A673 (cell line): ENCODE results near the gene LIPK. TPM values are rescaled to one million over a fixed set of nuclear protein-coding genes. Genes with fewer than 3 reads are reported as not detected.
A peak's percentile ranks its signal among the peaks of the same experiment; 100 is the strongest.

Source experiments
- BruUV-seq: library from RNA; stranded (reverse); fragments of 400-500 nt; replicated peaks from 2 replicates; lab custom pipeline; 2021; lab: Mats Ljungman, UMichigan
- CTCF ChIA-PET: fragments of 300-600 bp; sonication (Branson Sonifier 250); formaldehyde crosslinking; loops from one replicate; lab custom pipeline; 2022; ENCODE audit warnings: antibody characterized with exemption; lab: Charles Lee
- POLR2A ChIA-PET: fragments of 300-600 bp; sonication (Branson Sonifier 250); formaldehyde crosslinking; loops from one replicate; lab custom pipeline; 2022; ENCODE audit warnings: antibody characterized with exemption; ENCODE audit not compliant: low non-redundant PET; lab: Charles Lee
- DNase-seq: peaks from one replicate; pipeline ENCODE4 v3.0.0-alpha.2; 2015; ENCODE audit warnings: low spot score
- H3K27ac ChIP-seq: fragments of 200-600 bp; sonication (generic); 2 replicates; pipeline ENCODE4 v1.5.1; 2016; ENCODE audit warnings: mixed run types, low read depth, mild to moderate bottlenecking, mixed read lengths, antibody characterized with exemption, low read length; ENCODE audit not compliant: poor library complexity, severe bottlenecking
- H3K27me3 ChIP-seq: fragments of 200-600 bp; sonication (generic); replicated peaks from 2 replicates; pipeline ENCODE4 v1.6.1; 2017; ENCODE audit warnings: mixed run types, low read depth, mild to moderate bottlenecking, mixed read lengths, antibody characterized with exemption, low read length; ENCODE audit not compliant: insufficient read depth, poor library complexity
- H3K36me3 ChIP-seq: fragments of 200-600 bp; sonication (generic); 2 replicates; pipeline ENCODE4 v1.6.1; 2016; ENCODE audit warnings: mixed run types, mild to moderate bottlenecking, mixed read lengths, antibody characterized with exemption, low read length; ENCODE audit not compliant: insufficient read depth, poor library complexity, severe bottlenecking
- H3K4me1 ChIP-seq: fragments of 200-600 bp; sonication (generic); 2 replicates; pipeline ENCODE4 v1.6.1; 2017; ENCODE audit warnings: mixed run types, mild to moderate bottlenecking, mixed read lengths, antibody characterized with exemption, low read length; ENCODE audit not compliant: insufficient read depth, poor library complexity, severe bottlenecking
- H3K4me3 ChIP-seq: fragments of 200-600 bp; sonication (generic); 2 replicates; pipeline ENCODE4 v1.5.1; 2016; ENCODE audit warnings: low read depth, mixed run types, mild to moderate bottlenecking, mixed read lengths, low read length; ENCODE audit not compliant: poor library complexity, severe bottlenecking
- H3K9me3 ChIP-seq: fragments of 200-600 bp; sonication (generic); 2 replicates; pipeline ENCODE4 v1.6.1; 2016; ENCODE audit warnings: mixed run types, low read depth, mild to moderate bottlenecking, mixed read lengths, antibody characterized with exemption, low read length; ENCODE audit not compliant: poor library complexity, severe bottlenecking
- EZH2 ChIP-seq: fragments of 200-600 bp; sonication (generic); IDR thresholded peaks from 2 replicates; pipeline ENCODE4 v1.6.1; 2017; ENCODE audit warnings: borderline replicate concordance, low read depth, mild to moderate bottlenecking, mixed read lengths, antibody characterized with exemption, low read length; ENCODE audit not compliant: poor library complexity, severe bottlenecking
- intact Hi-C: fragments of 100-400 bp; cut with micrococcal nuclease; formaldehyde crosslinking; loops from one replicate; pipeline ENCODE4 v1.10.0; 2022; ENCODE audit not compliant: unreplicated experiment
- total RNA-seq: library from RNA; stranded (reverse); gene quantifications from 2 replicates; pipeline ENCODE4 v1.2.3, GENCODE V29; 2021
- TF ChIP-seq, protein P1 (sequence below): fragments of 300-800, 200-600 bp; sonication (generic); conservative IDR thresholded peaks from 2 replicates; pipeline ENCODE4 v1.5.1; 2017; ENCODE audit warnings: low read depth, mild to moderate bottlenecking, antibody characterized with exemption, low read length, moderate library complexity, mixed read lengths

LIPK gene
- total RNA-seq, 1 experiment from 2014 or later = not detected

- ChIA-PET POLR2A (no interaction called here), CTCF (no interaction called here)
Observed at GRCh38 chr10:88744002-88744401, 38.0 kb downstream of the LIPK start.

GRCh38 chr10:88745633-88746032, 39.6 kb downstream of the LIPK start:
- H3K27ac ChIP-seq = no peak overlapping the region
- H3K9me3 ChIP-seq = no peaks in the 10 kb centered on the region
- no TSS peak for BruUV-seq
- H3K36me3 ChIP-seq = no peaks in the 10 kb centered on the region
- CTCF ChIA-PET = no interaction called here
- intact Hi-C loops = no loop called here
- no peak for DNase-seq
- TF ChIP-seq, protein P1, sequence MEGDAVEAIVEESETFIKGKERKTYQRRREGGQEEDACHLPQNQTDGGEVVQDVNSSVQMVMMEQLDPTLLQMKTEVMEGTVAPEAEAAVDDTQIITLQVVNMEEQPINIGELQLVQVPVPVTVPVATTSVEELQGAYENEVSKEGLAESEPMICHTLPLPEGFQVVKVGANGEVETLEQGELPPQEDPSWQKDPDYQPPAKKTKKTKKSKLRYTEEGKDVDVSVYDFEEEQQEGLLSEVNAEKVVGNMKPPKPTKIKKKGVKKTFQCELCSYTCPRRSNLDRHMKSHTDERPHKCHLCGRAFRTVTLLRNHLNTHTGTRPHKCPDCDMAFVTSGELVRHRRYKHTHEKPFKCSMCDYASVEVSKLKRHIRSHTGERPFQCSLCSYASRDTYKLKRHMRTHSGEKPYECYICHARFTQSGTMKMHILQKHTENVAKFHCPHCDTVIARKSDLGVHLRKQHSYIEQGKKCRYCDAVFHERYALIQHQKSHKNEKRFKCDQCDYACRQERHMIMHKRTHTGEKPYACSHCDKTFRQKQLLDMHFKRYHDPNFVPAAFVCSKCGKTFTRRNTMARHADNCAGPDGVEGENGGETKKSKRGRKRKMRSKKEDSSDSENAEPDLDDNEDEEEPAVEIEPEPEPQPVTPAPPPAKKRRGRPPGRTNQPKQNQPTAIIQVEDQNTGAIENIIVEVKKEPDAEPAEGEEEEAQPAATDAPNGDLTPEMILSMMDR = no peak
- no peak for TF ChIP-seq EZH2
- no peak overlapping the region for H3K4me3 ChIP-seq
- no peaks in the 10 kb centered on the region for H3K4me1 ChIP-seq
- POLR2A ChIA-PET = no interaction called here
- no peaks in the 10 kb centered on the region for H3K27me3 ChIP-seq

More at GRCh38 chr10:88744002-88744401, 38.0 kb downstream of the LIPK start:
- H3K27me3 ChIP-seq = no peaks in the 10 kb centered on the region
- TF ChIP-seq, protein P1 = no peak
- no peak for DNase-seq
- no TSS peak for BruUV-seq
- no peaks in the 10 kb centered on the region for H3K4me1 ChIP-seq
- H3K4me3 ChIP-seq = no peak overlapping the region
- intact Hi-C loops = no loop called here
- no peaks in the 10 kb centered on the region for H3K9me3 ChIP-seq
- H3K27ac ChIP-seq = no peak overlapping the region
- H3K36me3 ChIP-seq = no peaks in the 10 kb centered on the region

DNA sequence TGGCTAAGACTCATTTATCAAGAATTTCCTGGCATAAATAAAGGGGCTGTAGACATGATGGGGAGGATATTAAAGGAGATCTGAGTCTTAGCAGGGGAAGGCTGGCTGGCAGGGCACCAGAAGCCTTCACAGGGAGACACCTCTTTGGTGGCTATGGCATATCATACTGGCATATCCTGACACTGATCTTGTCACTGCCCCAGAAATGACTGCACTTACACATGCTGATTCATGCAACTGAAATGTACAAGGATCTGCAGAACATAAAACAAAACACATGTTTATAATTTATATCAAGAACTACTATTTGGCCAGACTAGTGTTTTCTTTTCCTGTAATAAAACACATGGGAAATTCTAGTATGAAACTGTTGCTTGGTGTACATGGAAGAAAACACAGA, 48.2 kb downstream of the LIPK start:
- ChIA-PET CTCF (no interaction called here), POLR2A (no interaction called here)
- H3K9me3 ChIP-seq = no peaks in the 10 kb centered on the region
- TF ChIP-seq, protein P1 = no peak
- no peak for TF ChIP-seq EZH2
- intact Hi-C loops = no loop called here
- H3K4me3 ChIP-seq = no peak overlapping the region
- peak; percentile 19 for DNase-seq
- BruUV-seq = no TSS peak
- H3K27ac ChIP-seq = no peak overlapping the region
- H3K4me1 ChIP-seq = no peaks in the 10 kb centered on the region
- H3K36me3 ChIP-seq = no peaks in the 10 kb centered on the region
- no peaks in the 10 kb centered on the region for H3K27me3 ChIP-seq
